Ishikawa (cell line): ENCODE results near the gene AKNAD1.

ENCODE experiments used
- CEBPB ChIP-seq: IDR thresholded peaks from 2 replicates; pipeline ENCODE4 v1.6.1; 2012
- CREB1 ChIP-seq: IDR thresholded peaks from 2 replicates; pipeline ENCODE4 v1.6.1; 2012; ENCODE audit warnings: low read depth
- EP300 ChIP-seq: IDR thresholded peaks from 2 replicates; pipeline ENCODE4 v1.6.1; 2012; ENCODE audit warnings: borderline replicate concordance
- FOXM1 ChIP-seq: IDR thresholded peaks from 2 replicates; pipeline ENCODE4 v1.6.1; 2012; ENCODE audit warnings: low read depth, borderline replicate concordance
- RAD21 ChIP-seq: IDR thresholded peaks from 2 replicates; pipeline ENCODE4 v1.6.1; 2012; ENCODE audit warnings: low read depth
- YY1 ChIP-seq: IDR thresholded peaks from 2 replicates; pipeline ENCODE4 v1.6.1; 2012; ENCODE audit warnings: low read depth
- ZBTB7A ChIP-seq: IDR thresholded peaks from 2 replicates; pipeline ENCODE4 v1.6.1; 2012; ENCODE audit warnings: low read depth
- TF ChIP-seq, protein P1 (sequence below): IDR thresholded peaks from 2 replicates; pipeline ENCODE4 v1.6.1; 2012; ENCODE audit warnings: low read depth, mild to moderate bottlenecking
- TF ChIP-seq, protein P2 (sequence below): IDR thresholded peaks from 2 replicates; pipeline ENCODE4 v1.6.1; 2012
- TF ChIP-seq, protein P3 (sequence below): IDR thresholded peaks from 2 replicates; pipeline ENCODE4 v1.6.1; 2012

DNA sequence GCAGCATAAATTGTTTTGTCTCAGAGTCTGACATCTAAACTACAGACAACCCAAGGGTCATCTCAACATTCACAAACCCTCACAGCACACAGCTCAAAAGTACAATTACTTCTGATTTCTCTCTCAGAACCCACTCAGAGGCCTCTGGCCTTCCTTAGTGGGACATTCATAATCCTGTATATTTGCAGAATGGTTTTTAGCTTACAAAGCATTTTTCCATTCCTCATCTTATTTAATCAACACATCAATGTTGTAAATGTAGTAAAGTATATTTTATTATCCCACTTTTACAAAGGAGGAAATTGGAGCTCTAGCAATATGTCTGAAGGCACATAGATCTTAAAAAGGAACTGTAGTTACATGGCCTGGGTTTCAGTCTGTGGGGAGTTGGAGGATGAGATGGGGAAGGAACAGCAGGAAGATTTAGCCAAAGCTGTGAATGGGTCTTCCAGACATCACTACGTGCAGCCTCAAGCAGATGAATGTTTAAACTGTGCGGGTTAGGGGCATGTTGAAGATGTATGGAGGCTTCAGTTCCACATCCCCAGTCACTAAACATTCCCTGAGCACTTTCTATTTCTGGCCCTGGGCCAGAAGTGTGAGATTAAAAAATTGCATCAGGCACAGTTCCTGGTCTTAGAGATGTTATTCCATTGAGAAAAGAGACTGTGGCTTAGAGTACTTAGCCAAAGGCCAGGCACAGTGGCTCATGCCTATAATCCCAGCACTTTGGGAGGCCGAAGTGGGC, 13.3 kb downstream of the AKNAD1 start:
- TF ChIP-seq CEBPB (no peak), RAD21 (no peak), YY1 (no peak), ZBTB7A (no peak), EP300 (no peak), FOXM1 (no peak), CREB1 (no peak)
- TF ChIP-seq, protein P1, sequence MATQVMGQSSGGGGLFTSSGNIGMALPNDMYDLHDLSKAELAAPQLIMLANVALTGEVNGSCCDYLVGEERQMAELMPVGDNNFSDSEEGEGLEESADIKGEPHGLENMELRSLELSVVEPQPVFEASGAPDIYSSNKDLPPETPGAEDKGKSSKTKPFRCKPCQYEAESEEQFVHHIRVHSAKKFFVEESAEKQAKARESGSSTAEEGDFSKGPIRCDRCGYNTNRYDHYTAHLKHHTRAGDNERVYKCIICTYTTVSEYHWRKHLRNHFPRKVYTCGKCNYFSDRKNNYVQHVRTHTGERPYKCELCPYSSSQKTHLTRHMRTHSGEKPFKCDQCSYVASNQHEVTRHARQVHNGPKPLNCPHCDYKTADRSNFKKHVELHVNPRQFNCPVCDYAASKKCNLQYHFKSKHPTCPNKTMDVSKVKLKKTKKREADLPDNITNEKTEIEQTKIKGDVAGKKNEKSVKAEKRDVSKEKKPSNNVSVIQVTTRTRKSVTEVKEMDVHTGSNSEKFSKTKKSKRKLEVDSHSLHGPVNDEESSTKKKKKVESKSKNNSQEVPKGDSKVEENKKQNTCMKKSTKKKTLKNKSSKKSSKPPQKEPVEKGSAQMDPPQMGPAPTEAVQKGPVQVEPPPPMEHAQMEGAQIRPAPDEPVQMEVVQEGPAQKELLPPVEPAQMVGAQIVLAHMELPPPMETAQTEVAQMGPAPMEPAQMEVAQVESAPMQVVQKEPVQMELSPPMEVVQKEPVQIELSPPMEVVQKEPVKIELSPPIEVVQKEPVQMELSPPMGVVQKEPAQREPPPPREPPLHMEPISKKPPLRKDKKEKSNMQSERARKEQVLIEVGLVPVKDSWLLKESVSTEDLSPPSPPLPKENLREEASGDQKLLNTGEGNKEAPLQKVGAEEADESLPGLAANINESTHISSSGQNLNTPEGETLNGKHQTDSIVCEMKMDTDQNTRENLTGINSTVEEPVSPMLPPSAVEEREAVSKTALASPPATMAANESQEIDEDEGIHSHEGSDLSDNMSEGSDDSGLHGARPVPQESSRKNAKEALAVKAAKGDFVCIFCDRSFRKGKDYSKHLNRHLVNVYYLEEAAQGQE, result no peak
- TF ChIP-seq, protein P2, sequence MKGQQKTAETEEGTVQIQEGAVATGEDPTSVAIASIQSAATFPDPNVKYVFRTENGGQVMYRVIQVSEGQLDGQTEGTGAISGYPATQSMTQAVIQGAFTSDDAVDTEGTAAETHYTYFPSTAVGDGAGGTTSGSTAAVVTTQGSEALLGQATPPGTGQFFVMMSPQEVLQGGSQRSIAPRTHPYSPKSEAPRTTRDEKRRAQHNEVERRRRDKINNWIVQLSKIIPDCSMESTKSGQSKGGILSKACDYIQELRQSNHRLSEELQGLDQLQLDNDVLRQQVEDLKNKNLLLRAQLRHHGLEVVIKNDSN, result no peak
- TF ChIP-seq, protein P3, sequence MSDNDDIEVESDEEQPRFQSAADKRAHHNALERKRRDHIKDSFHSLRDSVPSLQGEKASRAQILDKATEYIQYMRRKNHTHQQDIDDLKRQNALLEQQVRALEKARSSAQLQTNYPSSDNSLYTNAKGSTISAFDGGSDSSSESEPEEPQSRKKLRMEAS, result no peak
